Caco-2 (cell line): ENCODE data around the gene FARS2. TPM values are rescaled to one million over a fixed set of nuclear protein-coding genes. Genes with fewer than 3 reads are reported as not detected.

Experiments
- BruUV-seq: library from RNA; stranded (reverse); fragments of 400-500 nt; replicated peaks from 2 replicates; lab custom pipeline; 2021; lab: Mats Ljungman, UMichigan
- CTCF ChIA-PET: fragments of 300-600 bp; sonication (Branson Sonifier 250); formaldehyde crosslinking; loops from one replicate; lab custom pipeline; 2022; ENCODE audit warnings: antibody characterized with exemption; lab: Charles Lee
- POLR2A ChIA-PET: fragments of 300-600 bp; sonication (Branson Sonifier 250); formaldehyde crosslinking; loops from one replicate; lab custom pipeline; 2022; ENCODE audit warnings: antibody characterized with exemption; lab: Charles Lee
- DNase-seq, 2 experiments: peaks; one replicate each; pipeline versions ENCODE4 v3.0.0 to v3.0.0-alpha.2; 2020 to 2022
- H3K27me3 ChIP-seq: replicated peaks from 2 replicates; pipeline ENCODE4 v1.6.0; 2011; ENCODE audit warnings: low read length; ENCODE audit not compliant: control insufficient read depth, insufficient read depth
- H3K36me3 ChIP-seq: 2 replicates; pipeline ENCODE4 v1.5.1; 2011; ENCODE audit warnings: low read length; ENCODE audit not compliant: control insufficient read depth, insufficient read depth
- H3K4me1 ChIP-seq: fragments of 250-450 bp; sonication (Bioruptor Pico); 2 replicates; pipeline ENCODE4 v1.5.1; 2020; ENCODE audit warnings: mild to moderate bottlenecking
- H3K4me3 ChIP-seq: 2 replicates; pipeline ENCODE4 v1.5.1; 2011; ENCODE audit warnings: low read depth, mild to moderate bottlenecking, control low read depth, low read length
- H3K9me3 ChIP-seq: fragments of 250-450 bp; sonication (Bioruptor Pico); 2 replicates; pipeline ENCODE4 v1.5.1; 2020; ENCODE audit warnings: mild to moderate bottlenecking, moderate library complexity
- H3K27ac Mint-ChIP-seq: one replicate; pipeline ENCODE4 v1.8.0; 2022; ENCODE audit warnings: mixed read lengths; ENCODE audit not compliant: unreplicated experiment
- H3K27me3 Mint-ChIP-seq: one replicate; pipeline ENCODE4 v1.8.0; 2022; ENCODE audit warnings: mixed read lengths; ENCODE audit not compliant: insufficient read depth, unreplicated experiment
- H3K36me3 Mint-ChIP-seq: one replicate; pipeline ENCODE4 v1.8.0; 2022; ENCODE audit warnings: mild to moderate bottlenecking, mixed read lengths; ENCODE audit not compliant: insufficient read depth, unreplicated experiment
- H3K4me1 Mint-ChIP-seq: one replicate; pipeline ENCODE4 v1.8.0; 2022; ENCODE audit warnings: low read depth, mixed read lengths; ENCODE audit not compliant: unreplicated experiment
- H3K4me3 Mint-ChIP-seq: one replicate; pipeline ENCODE4 v1.8.0; 2022; ENCODE audit warnings: mild to moderate bottlenecking, moderate library complexity, mixed read lengths; ENCODE audit not compliant: unreplicated experiment
- H3K9me3 Mint-ChIP-seq: one replicate; pipeline ENCODE4 v1.8.0; 2022; ENCODE audit warnings: mixed read lengths; ENCODE audit not compliant: unreplicated experiment
- intact Hi-C: fragments of 100-400 bp; cut with micrococcal nuclease; formaldehyde crosslinking; loops from one replicate; pipeline ENCODE4 v1.10.0; 2022; ENCODE audit not compliant: unreplicated experiment
- total RNA-seq: library from RNA; stranded (reverse); gene quantifications from 2 replicates; pipeline ENCODE4 v1.2.3, GENCODE V29; 2022
- TF ChIP-seq, protein P1 (sequence below), 2 experiments: fragments of 200-600 bp in 1 of 2; IDR thresholded peaks; 1 replicate in 1 of 2; 2 replicates in 1 of 2; pipeline versions ENCODE4 v1.5.1 to v1.8.0; 2011 to 2022; ENCODE audit warnings: antibody characterized with exemption in 1 of 2, control low read depth in 1 of 2, inconsistent platforms in 1 of 2, low read depth in 1 of 2, low read length in 1 of 2, mild to moderate bottlenecking in 1 of 2, moderate library complexity in 1 of 2; ENCODE audit not compliant: insufficient read depth in 1 of 2, severe bottlenecking in 1 of 2, unreplicated experiment in 1 of 2

FARS2 gene
- total RNA-seq, 1 experiment from 2014 or later: 15.4 TPM

DNA sequence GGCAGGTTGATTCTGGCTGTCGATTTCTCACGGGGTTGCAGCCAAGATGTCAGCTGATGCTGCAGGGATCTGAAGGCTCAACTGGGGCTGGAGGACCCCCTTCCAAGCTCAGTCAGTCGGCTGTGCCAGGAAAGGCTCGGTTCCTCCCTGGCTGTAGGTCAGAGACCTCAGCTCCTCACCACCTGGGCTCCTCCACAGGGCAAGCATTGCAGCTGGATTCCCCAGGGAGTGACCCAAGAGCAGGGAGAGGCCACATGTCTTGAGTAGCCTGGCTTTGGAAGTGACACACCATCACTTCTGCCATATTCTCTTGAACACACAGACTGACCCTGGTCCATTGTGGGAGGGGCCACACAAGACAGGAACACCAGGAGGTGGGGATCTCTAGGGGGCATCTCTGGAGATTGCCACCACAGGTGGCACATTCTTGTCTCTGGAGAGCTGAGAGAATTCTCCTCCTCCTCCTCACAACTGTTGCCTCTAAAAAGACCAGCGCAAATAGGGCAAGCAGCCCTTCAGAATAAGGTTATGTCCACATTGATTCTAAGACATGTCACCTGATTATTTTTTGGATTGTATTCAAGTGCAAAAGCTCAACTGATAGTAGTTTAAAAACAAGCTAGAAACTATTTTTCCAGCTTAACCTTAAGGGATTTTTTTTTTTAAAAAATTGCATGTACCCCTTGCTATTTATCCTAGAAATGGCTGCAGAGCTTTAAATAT, 474.9 kb downstream of the FARS2 start:
- no peaks in the 10 kb centered on the region for H3K36me3 Mint-ChIP-seq
- POLR2A ChIA-PET: no interaction called here
- no peak for DNase-seq
- peaks cover 4% of the 10 kb centered on the region for H3K4me1 Mint-ChIP-seq
- Histone ChIP-seq H3K4me1 (0 out of 2 replicates have a peak, but pooled peaks cover 2% of the 10 kb centered on the region), H3K4me3 (no peak overlapping the region), H3K9me3 (no peaks in the 10 kb centered on the region), H3K36me3 (no peaks in the 10 kb centered on the region), H3K27me3 (no peaks in the 10 kb centered on the region)
- no peak overlapping the region for H3K27ac Mint-ChIP-seq
- CTCF ChIA-PET: no interaction called here
- no peaks in the 10 kb centered on the region for H3K27me3 Mint-ChIP-seq
- intact Hi-C loops: no loop called here
- TF ChIP-seq, protein P1, sequence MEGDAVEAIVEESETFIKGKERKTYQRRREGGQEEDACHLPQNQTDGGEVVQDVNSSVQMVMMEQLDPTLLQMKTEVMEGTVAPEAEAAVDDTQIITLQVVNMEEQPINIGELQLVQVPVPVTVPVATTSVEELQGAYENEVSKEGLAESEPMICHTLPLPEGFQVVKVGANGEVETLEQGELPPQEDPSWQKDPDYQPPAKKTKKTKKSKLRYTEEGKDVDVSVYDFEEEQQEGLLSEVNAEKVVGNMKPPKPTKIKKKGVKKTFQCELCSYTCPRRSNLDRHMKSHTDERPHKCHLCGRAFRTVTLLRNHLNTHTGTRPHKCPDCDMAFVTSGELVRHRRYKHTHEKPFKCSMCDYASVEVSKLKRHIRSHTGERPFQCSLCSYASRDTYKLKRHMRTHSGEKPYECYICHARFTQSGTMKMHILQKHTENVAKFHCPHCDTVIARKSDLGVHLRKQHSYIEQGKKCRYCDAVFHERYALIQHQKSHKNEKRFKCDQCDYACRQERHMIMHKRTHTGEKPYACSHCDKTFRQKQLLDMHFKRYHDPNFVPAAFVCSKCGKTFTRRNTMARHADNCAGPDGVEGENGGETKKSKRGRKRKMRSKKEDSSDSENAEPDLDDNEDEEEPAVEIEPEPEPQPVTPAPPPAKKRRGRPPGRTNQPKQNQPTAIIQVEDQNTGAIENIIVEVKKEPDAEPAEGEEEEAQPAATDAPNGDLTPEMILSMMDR (IDR thresholded peaks at IDR 0.05; ENCODE audit: insufficient read depth in 1 of 2, low read depth in 1 of 2, low read length in 1 of 2, severe bottlenecking in 1 of 2, unreplicated experiment in 1 of 2): no peak
- H3K4me3 Mint-ChIP-seq: no peak overlapping the region
- no peaks in the 10 kb centered on the region for H3K9me3 Mint-ChIP-seq
- no TSS peak for BruUV-seq

DNA sequence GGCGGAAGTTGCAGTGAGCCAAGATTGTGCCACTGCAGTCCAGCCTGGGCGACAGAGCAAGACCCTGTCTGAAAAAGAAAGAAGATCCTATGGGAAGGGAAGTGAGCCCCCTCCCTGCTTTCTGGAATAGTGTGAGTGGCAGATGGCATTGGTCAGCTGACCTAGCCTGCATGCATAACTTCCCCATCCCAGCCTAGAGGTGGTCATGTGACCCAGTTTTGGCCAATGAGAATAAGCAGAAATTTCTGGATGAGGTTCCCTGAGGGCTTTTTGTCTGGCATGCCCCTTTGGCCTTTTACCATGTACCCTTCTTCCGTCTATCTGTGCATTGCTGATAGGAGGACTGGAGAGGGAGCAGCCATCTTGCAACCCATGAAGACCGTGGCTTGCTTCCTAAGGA, 476.1 kb downstream of the FARS2 start:
- DNase-seq: no peak
- 0 out of 2 replicates have a peak, but pooled peaks cover 2% of the 10 kb centered on the region for H3K4me1 ChIP-seq
- no peak overlapping the region for H3K4me3 ChIP-seq
- no TSS peak for BruUV-seq
- H3K36me3 ChIP-seq: no peaks in the 10 kb centered on the region
- POLR2A ChIA-PET: no interaction called here
- Mint-ChIP-seq H3K9me3 (no peaks in the 10 kb centered on the region), H3K27ac (no peak overlapping the region), H3K4me3 (no peak overlapping the region), H3K36me3 (no peaks in the 10 kb centered on the region), H3K27me3 (no peaks in the 10 kb centered on the region), H3K4me1 (no peaks in the 10 kb centered on the region)
- no peaks in the 10 kb centered on the region for H3K27me3 ChIP-seq
- CTCF ChIA-PET: no interaction called here
- intact Hi-C loops: no loop called here
- no peaks in the 10 kb centered on the region for H3K9me3 ChIP-seq
- TF ChIP-seq, protein P1 (IDR thresholded peaks at IDR 0.05; ENCODE audit: insufficient read depth in 1 of 2, low read depth in 1 of 2, low read length in 1 of 2, severe bottlenecking in 1 of 2, unreplicated experiment in 1 of 2): no peak

DNA sequence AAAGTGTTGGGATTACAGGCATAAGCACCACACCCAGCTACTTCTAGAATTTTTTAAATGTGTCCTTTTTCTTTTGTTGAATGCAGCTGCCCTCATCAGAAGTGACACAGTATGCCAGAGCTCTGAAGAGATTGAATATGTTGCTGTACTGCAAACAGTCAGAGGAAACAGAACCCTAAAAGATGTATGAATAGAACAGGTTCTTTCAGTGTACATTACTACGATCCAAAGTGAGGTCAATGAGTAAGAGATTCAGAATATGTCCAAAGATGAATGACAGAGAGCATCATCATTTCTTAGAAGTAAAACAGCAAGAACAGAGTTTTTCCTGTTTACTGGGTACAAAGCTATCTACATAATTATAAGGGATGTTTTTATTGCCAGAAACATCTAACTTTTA, 476.9 kb downstream of the FARS2 start:
- Mint-ChIP-seq H3K36me3 (no peaks in the 10 kb centered on the region), H3K9me3 (no peaks in the 10 kb centered on the region), H3K27me3 (no peaks in the 10 kb centered on the region), H3K4me1 (no peaks in the 10 kb centered on the region), H3K4me3 (no peak overlapping the region), H3K27ac (no peak overlapping the region)
- intact Hi-C loops: no loop called here
- Histone ChIP-seq H3K9me3 (no peaks in the 10 kb centered on the region), H3K4me1 (0 out of 2 replicates have a peak, but pooled peaks cover 2% of the 10 kb centered on the region), H3K27me3 (no peaks in the 10 kb centered on the region), H3K4me3 (no peak overlapping the region), H3K36me3 (no peaks in the 10 kb centered on the region)
- no TSS peak for BruUV-seq
- no peak for DNase-seq
- ChIA-PET POLR2A (no interaction called here), CTCF (no interaction called here)
- TF ChIP-seq, protein P1 (IDR thresholded peaks at IDR 0.05; ENCODE audit: insufficient read depth in 1 of 2, low read depth in 1 of 2, low read length in 1 of 2, severe bottlenecking in 1 of 2, unreplicated experiment in 1 of 2): no peak
